Loucy (cell line): Measurements from ENCODE around the gene IGSF21.

Experiments
- CTCF ChIP-seq: fragments of 200-600 bp; sonication (generic); conservative IDR thresholded peaks from 2 replicates; pipeline ENCODE4 v1.5.1; 2014; ENCODE audit warnings: mild to moderate bottlenecking, antibody characterized with exemption, low read length
- EZH2phosphoT487 ChIP-seq: fragments of 200-600 bp; IDR thresholded peaks from 2 replicates; pipeline ENCODE4 v1.6.1; 2018; ENCODE audit warnings: antibody characterized with exemption, mild to moderate bottlenecking, moderate library complexity, borderline replicate concordance

- TF ChIP-seq CTCF: no peak
- TF ChIP-seq EZH2phosphoT487: no peak
Measured at GRCh38 chr1:18360251-18360650, 252.7 kb downstream of the IGSF21 start.
